ENCODE results near the gene MCUB.
"Not testable (repeated sequence)": the region's sequence is repeated elsewhere in the genome, so short reads cannot be mapped to it uniquely, and the experiment has no call there.

Gene MCUB

GRCh38 chr4:109645874-109646710, 86.0 kb downstream of the MCUB start:
- DNase-seq = no peak

- no peak for DNase-seq
Measured at GRCh38 chr4:109648266-109648996, 88.4 kb downstream of the MCUB start.

- no peak for DNase-seq
Measured at GRCh38 chr4:109648997-109649575, 89.0 kb downstream of the MCUB start.

GRCh38 chr4:109649872-109650271, 89.8 kb downstream of the MCUB start:
- no peak for DNase-seq

GRCh38 chr4:109655396-109655795, 95.3 kb downstream of the MCUB start:
- DNase-seq = no peak

GRCh38 chr4:109657854-109658418, 97.9 kb downstream of the MCUB start:
- no peak for DNase-seq

- peak; percentile 14 for DNase-seq
Measured at GRCh38 chr4:109658871-109659410, 98.9 kb downstream of the MCUB start.

GRCh38 chr4:109662116-109662515, 102.1 kb downstream of the MCUB start:
- no peak for DNase-seq

- DNase-seq = no peak
Measured at GRCh38 chr4:109662771-109663170, 102.7 kb downstream of the MCUB start.

GRCh38 chr4:109665783-109666485, 105.9 kb downstream of the MCUB start:
- DNase-seq = no peak

GRCh38 chr4:109671350-109671749, 111.3 kb downstream of the MCUB start:
- peak; percentile 34 for DNase-seq

- no peak for DNase-seq
Measured at GRCh38 chr4:109672169-109672930, 112.3 kb downstream of the MCUB start.

GRCh38 chr4:109673303-109673702, 113.3 kb downstream of the MCUB start:
- DNase-seq = no peak

GRCh38 chr4:109675181-109675580, 115.1 kb downstream of the MCUB start:
- DNase-seq = no peak

GRCh38 chr4:109675843-109676242, 115.8 kb downstream of the MCUB start:
- no peak for DNase-seq

GRCh38 chr4:109676886-109677285, 116.8 kb downstream of the MCUB start:
- no peak for DNase-seq

GRCh38 chr4:109678472-109678871, 118.4 kb downstream of the MCUB start:
- not testable (repeated sequence) for DNase-seq

- DNase-seq = not testable (repeated sequence)
Measured at GRCh38 chr4:109678925-109679324, 118.9 kb downstream of the MCUB start.

GRCh38 chr4:109682875-109683274, 122.8 kb downstream of the MCUB start:
- no peak for DNase-seq

GRCh38 chr4:109683621-109684253, 123.7 kb downstream of the MCUB start:
- no peak for DNase-seq

GRCh38 chr4:109684727-109685126, 124.7 kb downstream of the MCUB start:
- no peak for DNase-seq
